WI38 (cell line): Measurements from ENCODE around the gene ROR2.

Experiments
- H3K4me3 ChIP-seq: 2 replicates; pipeline ENCODE4 v1.5.1; 2011; ENCODE audit warnings: low read depth, mild to moderate bottlenecking, control low read depth, low read length
- CTCF ChIP-seq: IDR thresholded peaks from 2 replicates; pipeline ENCODE4 v1.5.1; 2012; ENCODE audit warnings: low read depth, mild to moderate bottlenecking, control low read depth, low read length

The ROR2 gene

DNA sequence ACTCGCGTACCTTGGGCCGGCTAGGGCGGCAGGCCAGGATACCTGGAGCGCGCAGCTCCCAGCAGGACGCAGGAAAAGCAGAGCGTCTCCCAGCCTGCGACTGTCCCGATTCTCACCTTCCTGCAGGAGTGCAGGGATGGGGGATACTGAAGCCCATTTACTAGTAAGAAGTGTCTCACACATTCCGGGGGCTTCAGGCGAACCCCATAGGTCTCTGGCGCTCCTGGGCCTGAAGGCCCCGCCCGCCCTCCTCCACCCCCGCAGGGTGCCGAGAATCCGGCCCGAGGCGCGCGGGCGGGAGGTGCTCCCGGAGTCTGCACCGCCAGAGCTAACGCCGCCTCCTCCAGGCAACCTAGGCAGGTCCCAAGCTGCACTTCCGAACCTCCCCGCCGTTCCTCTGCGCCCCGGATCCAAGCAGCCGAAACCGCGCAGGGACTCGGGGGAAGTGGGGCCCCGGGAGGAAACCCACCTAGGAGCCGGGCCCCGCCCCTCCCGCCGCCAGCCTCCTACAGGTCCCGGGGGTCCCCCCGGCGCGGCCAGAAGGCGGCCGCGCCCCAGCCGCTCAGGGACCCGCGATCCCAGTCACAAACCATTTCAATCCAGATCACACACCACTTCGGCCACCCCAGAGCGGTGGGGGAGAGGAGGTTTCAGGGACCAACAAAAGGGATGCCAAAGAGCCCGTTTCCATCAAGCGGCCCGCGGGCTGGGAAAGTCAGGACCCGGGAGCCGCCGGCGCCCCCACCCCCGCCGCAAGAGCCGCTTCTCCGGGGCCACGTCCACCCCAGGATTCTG lies 1.2 kb downstream of the ROR2 start:
- no peak for TF ChIP-seq CTCF

DNA sequence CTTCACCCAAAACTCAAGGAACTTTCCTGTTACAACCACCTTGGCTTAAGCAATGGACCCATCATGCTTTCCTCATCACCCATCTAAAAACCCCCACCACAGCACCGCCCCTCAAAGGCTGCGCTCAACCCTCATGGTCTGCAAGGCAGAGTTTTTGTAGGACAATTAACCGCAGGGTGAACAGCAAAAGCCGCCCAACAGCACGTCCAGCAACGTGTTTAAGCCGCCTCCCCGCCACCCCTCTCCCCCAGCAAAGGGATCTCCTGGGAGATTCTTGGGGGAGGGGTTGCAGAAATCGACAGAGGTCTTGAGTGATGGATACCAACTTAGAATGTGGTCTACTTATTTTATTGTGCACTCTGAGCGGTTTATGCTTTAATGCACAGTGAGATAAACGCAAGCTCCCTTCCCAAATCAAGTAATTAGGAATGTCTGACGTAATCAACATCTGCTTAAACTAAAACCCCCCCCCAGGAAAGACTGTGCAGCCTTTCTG lies 1.9 kb downstream of the ROR2 start:
- no peak for TF ChIP-seq CTCF
- no peak overlapping the region for H3K4me3 ChIP-seq

More for the DNA sequence above, 1.2 kb downstream of the ROR2 start:
- no peak overlapping the region for H3K4me3 ChIP-seq

- no peak overlapping the region for H3K4me3 ChIP-seq
Measured at GRCh38 chr9:91946653-91947488, 3.2 kb downstream of the ROR2 start.

GRCh38 chr9:91946196-91946595 lies 3.8 kb downstream of the ROR2 start:
- no peak for TF ChIP-seq CTCF
- H3K4me3 ChIP-seq, result no peak overlapping the region

More at GRCh38 chr9:91946653-91947488, 3.2 kb downstream of the ROR2 start:
- no peak for TF ChIP-seq CTCF

GRCh38 chr9:91945277-91946085 lies 4.5 kb downstream of the ROR2 start:
- no peak for TF ChIP-seq CTCF
- H3K4me3 ChIP-seq, result no peak overlapping the region

GRCh38 chr9:91944711-91945110 lies 5.3 kb downstream of the ROR2 start:
- TF ChIP-seq CTCF, result no peak
- H3K4me3 ChIP-seq, result no peak overlapping the region
